DOHH2 (cell line): Measurements from ENCODE around the gene GAK.

Experiments
- H3F3A ChIP-seq: fragments of 200-600 bp; sonication (generic), shearing (Covaris generic); 2 replicates; pipeline ENCODE4 v1.6.0; 2016; ENCODE audit warnings: antibody characterized with exemption, mild to moderate bottlenecking; ENCODE audit not compliant: control insufficient read depth, insufficient read depth
- H3K27ac ChIP-seq: fragments of 200-600 bp; sonication (generic); 2 replicates; pipeline ENCODE4 v1.5.1; 2014; ENCODE audit warnings: low read depth, mild to moderate bottlenecking, low read length, moderate library complexity
- H3K27me3 ChIP-seq: fragments of 200-600 bp; sonication (generic); 2 replicates; pipeline ENCODE4 v1.6.1; 2014; ENCODE audit warnings: mild to moderate bottlenecking, low read length, mixed read lengths; ENCODE audit not compliant: control insufficient read depth
- H3K36me3 ChIP-seq: fragments of 200-600 bp; sonication (generic); 2 replicates; pipeline ENCODE4 v1.6.1; 2014; ENCODE audit warnings: mild to moderate bottlenecking, low read length, moderate library complexity, mixed read lengths; ENCODE audit not compliant: control insufficient read depth
- H3K4me1 ChIP-seq: fragments of 200-600 bp; sonication (generic); 2 replicates; pipeline ENCODE4 v1.6.1; 2014; ENCODE audit warnings: mild to moderate bottlenecking, low read length, mixed read lengths; ENCODE audit not compliant: control insufficient read depth
- H3K4me2 ChIP-seq: fragments of 200-600 bp; sonication (generic); 2 replicates; pipeline ENCODE4 v1.6.0; 2014; ENCODE audit warnings: mild to moderate bottlenecking, low read length, moderate library complexity
- H3K4me3 ChIP-seq: fragments of 200-600 bp; sonication (generic); 2 replicates; pipeline ENCODE4 v1.5.1; 2014; ENCODE audit warnings: mild to moderate bottlenecking, low read length, mixed read lengths
- H3K79me2 ChIP-seq: fragments of 200-600 bp; sonication (generic); 2 replicates; pipeline ENCODE4 v1.6.1; 2014; ENCODE audit warnings: mild to moderate bottlenecking, low read length, mixed read lengths; ENCODE audit not compliant: control insufficient read depth
- H3K9me2 ChIP-seq: fragments of 200-600 bp; sonication (generic); replicated peaks from 2 replicates; pipeline ENCODE4 v1.6.1; 2014; ENCODE audit warnings: mild to moderate bottlenecking, low read length, mixed read lengths; ENCODE audit not compliant: control insufficient read depth
- H3K9me3 ChIP-seq: fragments of 200-600 bp; sonication (generic); 2 replicates; pipeline ENCODE4 v1.6.1; 2014; ENCODE audit warnings: antibody characterized with exemption, low read length, mixed read lengths; ENCODE audit not compliant: control insufficient read depth, insufficient read depth
- H4K20me1 ChIP-seq: fragments of 200-600 bp; sonication (generic); 2 replicates; pipeline ENCODE4 v1.6.0; 2014; ENCODE audit warnings: low read depth, mild to moderate bottlenecking, antibody characterized with exemption, low read length, moderate library complexity; ENCODE audit not compliant: control insufficient read depth, insufficient read depth
- CTCF ChIP-seq: fragments of 200-600 bp; sonication (generic); IDR thresholded peaks from one replicate; pipeline ENCODE4 v1.5.1; 2014; ENCODE audit warnings: antibody characterized with exemption, mild to moderate bottlenecking, low read depth, low read length; ENCODE audit not compliant: poor library complexity, severe bottlenecking
- EZH2phosphoT487 ChIP-seq: fragments of 200-600 bp; sonication (generic); IDR thresholded peaks from 2 replicates; pipeline ENCODE4 v1.6.1; 2017; ENCODE audit warnings: borderline replicate concordance, mild to moderate bottlenecking, antibody characterized with exemption, low read length, moderate library complexity, mixed read lengths

The GAK gene

DNA sequence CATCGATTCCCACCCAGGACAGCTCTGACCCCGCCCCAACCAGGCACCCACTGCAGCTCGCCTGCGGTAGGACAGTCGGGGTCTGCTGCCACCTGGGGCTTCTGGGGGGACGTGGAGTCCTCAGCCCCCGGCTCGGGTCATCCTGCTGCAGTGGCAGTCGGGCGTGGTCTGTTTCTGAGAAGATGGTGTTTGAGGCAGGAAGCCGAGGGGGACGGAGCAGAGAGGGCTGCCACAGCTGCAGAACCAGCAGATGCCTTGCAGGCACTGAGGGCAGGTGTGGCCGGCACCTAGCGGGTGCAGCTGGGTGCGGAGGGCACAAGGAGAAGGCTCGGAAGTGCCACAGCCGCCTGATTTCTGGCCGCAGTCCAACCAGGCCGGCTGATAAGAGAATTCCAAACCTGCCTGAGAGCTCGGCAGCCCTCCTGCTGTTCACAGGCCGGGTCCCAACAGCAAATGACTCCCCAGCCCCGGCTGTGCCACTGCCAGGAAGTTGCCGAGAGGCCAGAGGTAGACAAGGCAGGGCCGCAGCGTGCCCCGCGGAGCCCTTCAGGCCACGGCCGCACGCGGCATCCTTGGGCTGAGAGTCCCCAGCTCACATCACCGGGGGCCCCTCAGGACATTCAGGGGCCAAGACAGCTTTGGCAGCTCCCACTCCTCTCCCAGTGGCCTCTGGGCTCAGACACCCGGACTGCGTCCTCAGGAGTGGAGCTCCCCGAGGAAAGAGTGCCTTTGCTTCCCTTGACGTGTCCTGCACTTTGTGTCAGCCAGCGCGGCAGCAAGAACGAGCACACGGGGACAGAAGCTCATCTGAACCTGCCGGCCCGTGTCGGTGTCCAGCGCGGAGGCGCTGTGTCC lies 96.7 kb downstream of the GAK start:
- Histone ChIP-seq H3K27me3 (no peaks in the 10 kb centered on the region), H3K4me2 (no peak overlapping the region), H4K20me1 (no peaks in the 10 kb centered on the region), H3F3A (peaks cover 5% of the 10 kb centered on the region; the same call in 1 of the 2 replicates), H3K4me1 (peaks cover 12% of the 10 kb centered on the region), H3K9me3 (peaks cover 10% of the 10 kb centered on the region), H3K4me3 (no peak overlapping the region), H3K36me3 (no peaks in the 10 kb centered on the region), H3K9me2 (no peaks in the 10 kb centered on the region), H3K27ac (no peak overlapping the region), H3K79me2 (no peaks in the 10 kb centered on the region)
- no peak for TF ChIP-seq CTCF
- no peak for TF ChIP-seq EZH2phosphoT487

DNA sequence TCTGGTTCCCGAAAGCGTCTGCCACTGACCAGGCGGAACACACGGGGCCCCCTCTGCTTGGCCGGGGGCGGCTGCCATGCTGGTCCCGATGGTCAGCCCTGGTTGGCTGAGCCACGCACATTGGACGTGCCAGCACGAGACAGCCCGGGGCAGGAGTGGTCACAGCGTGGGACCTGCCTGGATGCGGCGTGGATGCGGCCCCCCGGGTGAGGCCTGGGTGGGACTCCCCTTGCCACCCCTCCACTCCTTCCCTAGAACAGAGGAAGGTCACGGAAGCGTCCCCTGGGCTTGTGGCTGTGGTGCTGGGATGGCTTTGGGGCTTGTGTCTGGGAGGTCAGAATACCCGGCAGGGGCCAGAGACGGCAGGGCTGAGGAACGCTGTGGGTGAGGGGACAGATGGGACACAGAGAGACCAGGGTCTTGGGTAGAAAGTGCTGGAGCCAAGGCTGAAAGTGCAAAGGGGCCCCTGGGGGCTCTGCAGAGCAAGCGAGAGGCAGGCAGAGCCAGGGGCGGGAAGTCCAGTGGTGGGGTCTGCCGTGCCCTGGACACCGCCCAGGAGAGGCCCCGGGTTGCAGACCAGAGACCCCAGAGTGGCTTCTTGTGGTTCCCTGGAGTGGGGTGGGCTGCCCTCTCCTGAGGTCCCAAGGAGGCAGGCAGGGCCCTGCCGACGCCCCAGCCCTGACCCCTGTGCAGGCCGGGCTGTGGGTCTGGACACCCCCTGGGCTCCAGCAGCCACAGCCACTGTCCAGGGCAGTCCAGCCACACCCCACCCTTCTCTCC lies 97.6 kb downstream of the GAK start:
- Histone ChIP-seq H3K4me3 (no peak overlapping the region), H3K9me2 (no peaks in the 10 kb centered on the region), H3K27me3 (no peaks in the 10 kb centered on the region), H3K27ac (no peak overlapping the region), H3K4me1 (peaks cover 12% of the 10 kb centered on the region), H3K4me2 (no peak overlapping the region), H4K20me1 (no peaks in the 10 kb centered on the region), H3K79me2 (no peaks in the 10 kb centered on the region), H3F3A (no peaks in the 10 kb centered on the region), H3K9me3 (peaks cover 10% of the 10 kb centered on the region), H3K36me3 (no peaks in the 10 kb centered on the region)
- TF ChIP-seq EZH2phosphoT487 = no peak
- no peak for TF ChIP-seq CTCF

DNA sequence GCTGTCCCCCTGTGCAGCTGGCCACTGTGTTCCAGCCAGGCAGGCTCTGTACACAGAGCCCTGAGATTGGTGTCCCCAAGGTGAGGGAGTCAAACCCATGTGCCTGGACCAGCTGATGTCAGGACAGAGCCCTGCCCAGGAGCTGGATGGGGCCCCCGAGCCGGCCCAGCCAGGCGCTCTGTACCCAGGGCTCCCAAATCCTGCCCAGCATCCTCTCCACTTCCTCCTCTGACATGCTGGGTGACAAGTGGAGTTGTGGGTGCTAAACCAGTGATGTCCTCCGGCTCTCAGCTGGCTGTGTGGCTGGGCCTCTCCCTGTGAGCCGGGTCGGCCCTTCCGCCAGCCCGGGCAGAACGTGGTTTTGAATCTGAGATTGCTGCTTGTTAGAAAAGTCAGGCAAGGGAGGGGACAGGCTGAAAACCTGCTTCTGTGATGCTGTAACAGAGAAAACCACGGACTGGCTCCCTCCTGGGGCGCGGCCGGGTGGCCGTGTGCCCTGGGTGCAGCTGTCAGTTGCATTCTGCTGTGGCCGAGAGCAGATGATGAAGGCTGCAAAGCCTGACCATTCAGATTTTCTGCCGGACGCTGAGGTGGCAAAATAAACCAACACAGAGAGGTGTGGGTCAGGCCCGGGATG lies 98.3 kb downstream of the GAK start:
- Histone ChIP-seq H3K4me2 (no peak overlapping the region), H3K36me3 (no peaks in the 10 kb centered on the region), H3K4me3 (no peak overlapping the region), H3K79me2 (no peaks in the 10 kb centered on the region), H3K4me1 (peaks cover 12% of the 10 kb centered on the region), H3F3A (no peaks in the 10 kb centered on the region), H3K9me3 (peaks cover 10% of the 10 kb centered on the region), H3K27me3 (no peaks in the 10 kb centered on the region), H3K9me2 (no peaks in the 10 kb centered on the region), H4K20me1 (no peaks in the 10 kb centered on the region), H3K27ac (no peak overlapping the region)
- TF ChIP-seq CTCF (no peak), EZH2phosphoT487 (no peak)
